Duodenal mucosa (tissue), 2 donors: ENCODE results near the gene ODF4.
"Not testable (repeated sequence)": the region's sequence is repeated elsewhere in the genome, so short reads cannot be mapped to it uniquely, and the experiment has no call there.

ENCODE experiments used
- H3K27ac ChIP-seq: one replicate; pipeline ENCODE4 v1.7.0; 2013; ENCODE audit warnings: low read depth, low read length
- H3K27me3 ChIP-seq, 2 donors: one replicate each; pipeline ENCODE4 v1.7.0; 2013; ENCODE audit warnings: low read length in 2 of 2, control low read depth in 1 of 2; ENCODE audit not compliant: insufficient read depth in 2 of 2, control insufficient read depth in 1 of 2
- H3K36me3 ChIP-seq, 2 donors: one replicate each; pipeline ENCODE4 v1.7.0; 2013; ENCODE audit warnings: low read length in 2 of 2, control low read depth in 1 of 2; ENCODE audit not compliant: insufficient read depth in 2 of 2, control insufficient read depth in 1 of 2
- H3K4me1 ChIP-seq, 2 donors: one replicate each; pipeline ENCODE4 v1.7.0; 2013; ENCODE audit warnings: low read length in 2 of 2, control low read depth in 1 of 2; ENCODE audit not compliant: insufficient read depth in 2 of 2, control insufficient read depth in 1 of 2
- H3K4me3 ChIP-seq, 2 donors: one replicate each; pipeline ENCODE4 v1.7.0; 2013; ENCODE audit warnings: low read length in 2 of 2, low read depth in 1 of 2
- H3K9ac ChIP-seq, 2 donors: one replicate each; pipeline ENCODE4 v1.7.0; 2013; ENCODE audit warnings: low read length in 2 of 2, low read depth in 1 of 2
- H3K9me3 ChIP-seq, 2 donors: one replicate each; pipeline ENCODE4 v1.7.0; 2013; ENCODE audit warnings: low read length in 2 of 2, control low read depth in 1 of 2; ENCODE audit not compliant: control insufficient read depth in 1 of 2

The ODF4 gene

GRCh38 chr17:8378117-8378516 is 38.5 kb downstream of the ODF4 start:
- H3K4me1 ChIP-seq, result peaks cover 27 to 39% of the 10 kb centered on the region in 2 donors

GRCh38 chr17:8380049-8380448 is 40.4 kb downstream of the ODF4 start:
- peaks cover 27 to 47% of the 10 kb centered on the region in 2 donors for H3K4me1 ChIP-seq
- H3K27ac ChIP-seq, result no peak overlapping the region
- H3K9ac ChIP-seq, result peak overlapping the region in 1 of 2 donors; percentile 5
- no peaks in the 10 kb centered on the region for H3K9me3 ChIP-seq
- H3K27me3 ChIP-seq, result no peaks in the 10 kb centered on the region
- H3K36me3 ChIP-seq, result peaks cover 17 to 44% of the 10 kb centered on the region in 2 donors
- peak overlapping the region in 1 of 2 donors; percentile 21 for H3K4me3 ChIP-seq

More at GRCh38 chr17:8378117-8378516, 38.5 kb downstream of the ODF4 start:
- H3K9me3 ChIP-seq, H3K27me3 ChIP-seq, H3K9ac ChIP-seq, H3K4me3 ChIP-seq, H3K27ac ChIP-seq: not testable (repeated sequence)
- H3K36me3 ChIP-seq, result peaks cover 17 to 44% of the 10 kb centered on the region in 2 donors

GRCh38 chr17:8382052-8382879 is 42.6 kb downstream of the ODF4 start:
- Histone ChIP-seq H3K27me3 (no peaks in the 10 kb centered on the region), H3K36me3 (peaks cover 17 to 43% of the 10 kb centered on the region in 2 donors), H3K27ac (no peak overlapping the region), H3K4me1 (peaks cover 23 to 33% of the 10 kb centered on the region in 2 donors), H3K9ac (peak overlapping the region; percentile 61 to 86), H3K4me3 (peak overlapping the region; percentile 68 to 93), H3K9me3 (no peaks in the 10 kb centered on the region)

GRCh38 chr17:8382880-8383142 is 43.2 kb downstream of the ODF4 start:
- H3K36me3 ChIP-seq, result peaks cover 17 to 37% of the 10 kb centered on the region in 2 donors
- H3K9me3 ChIP-seq, result no peaks in the 10 kb centered on the region
- H3K9ac ChIP-seq, result peak overlapping the region; percentile 61 to 86
- no peak overlapping the region for H3K27ac ChIP-seq
- H3K4me3 ChIP-seq, result peak overlapping the region; percentile 68 to 93
- H3K27me3 ChIP-seq, result no peaks in the 10 kb centered on the region
- H3K4me1 ChIP-seq, result peaks cover 23 to 33% of the 10 kb centered on the region in 2 donors

GRCh38 chr17:8383143-8383822 is 43.6 kb downstream of the ODF4 start, which contains the start of gene RPL26:
Gene RPL26, minus strand, starts transcription at chr17:8383193. Its CDS starts 883 bp downstream, at chr17:8382310.
- H3K4me1 ChIP-seq, result peaks cover 23 to 33% of the 10 kb centered on the region in 2 donors

GRCh38 chr17:8384801-8385378 is 45.2 kb downstream of the ODF4 start:
- Histone ChIP-seq H3K4me1 (peaks cover 22 to 32% of the 10 kb centered on the region in 2 donors), H3K36me3 (peaks cover 16% of the 10 kb centered on the region in 2 donors), H3K27ac (no peak overlapping the region), H3K9me3 (no peaks in the 10 kb centered on the region), H3K27me3 (no peaks in the 10 kb centered on the region), H3K4me3 (no peak overlapping the region), H3K9ac (no peak overlapping the region)

More at GRCh38 chr17:8383143-8383822, 43.6 kb downstream of the ODF4 start, which contains the start of gene RPL26:
- Histone ChIP-seq H3K27ac (peak within 1 kb of the TSS; percentile 89), H3K9ac (peak within 1 kb of the TSS; percentile 73 to 89), H3K4me3 (peak within 1 kb of the TSS; percentile 68 to 93), H3K27me3 (no peaks in the 10 kb centered on the region), H3K9me3 (no peaks in the 10 kb centered on the region), H3K36me3 (peaks cover 17 to 33% of the 10 kb centered on the region in 2 donors)

- H3K9me3 ChIP-seq, result no peaks in the 10 kb centered on the region
- H3K4me3 ChIP-seq, result no peak overlapping the region
- no peak overlapping the region for H3K9ac ChIP-seq
- H3K36me3 ChIP-seq, result no peaks in the 10 kb centered on the region
- H3K27ac ChIP-seq, result no peak overlapping the region
- peaks cover 3 to 12% of the 10 kb centered on the region in 2 donors for H3K4me1 ChIP-seq
- H3K27me3 ChIP-seq, result peaks cover 0 to 3% of the 10 kb centered on the region in 2 donors
These were observed 47.2 kb downstream of the ODF4 start for GRCh38 chr17:8386841-8387240.

GRCh38 chr17:8387914-8388651 is 48.4 kb downstream of the ODF4 start:
- no peak overlapping the region for H3K27ac ChIP-seq

GRCh38 chr17:8391711-8392110 is 52.1 kb downstream of the ODF4 start:
- no peak overlapping the region for H3K4me3 ChIP-seq
- H3K27me3 ChIP-seq, result peaks cover 2 to 18% of the 10 kb centered on the region in 2 donors
- peaks cover 5 to 11% of the 10 kb centered on the region in 2 donors for H3K4me1 ChIP-seq
- H3K36me3 ChIP-seq, result no peaks in the 10 kb centered on the region
- no peak overlapping the region for H3K9ac ChIP-seq
- no peaks in the 10 kb centered on the region for H3K9me3 ChIP-seq
- no peak overlapping the region for H3K27ac ChIP-seq

More at GRCh38 chr17:8387914-8388651, 48.4 kb downstream of the ODF4 start:
- Histone ChIP-seq H3K9me3 (no peaks in the 10 kb centered on the region), H3K36me3 (no peaks in the 10 kb centered on the region), H3K4me1 (peaks cover 0 to 9% of the 10 kb centered on the region in 2 donors), H3K4me3 (no peak overlapping the region), H3K9ac (no peak overlapping the region), H3K27me3 (peaks cover under 1 to 3% of the 10 kb centered on the region in 2 donors)
